Putamen (tissue), 1 donor: Measurements from ENCODE around the gene TIMP2.

Experiments used
- DNase-seq: peaks from one replicate; pipeline ENCODE4 v3.0.0-alpha.2; 2016; ENCODE audit warnings: low spot score

TIMP2 gene

GRCh38 chr17:78865682-78866390 lies 59.4 kb downstream of the TIMP2 start:
- peak; percentile 86 for DNase-seq

GRCh38 chr17:78864117-78864516 lies 61.1 kb downstream of the TIMP2 start:
- no peak for DNase-seq

- DNase-seq = no peak
Observed at GRCh38 chr17:78862073-78863023, 62.8 kb downstream of the TIMP2 start.

- DNase-seq = no peak
Observed at GRCh38 chr17:78861229-78861628, 64.0 kb downstream of the TIMP2 start.

- no peak for DNase-seq
Observed at GRCh38 chr17:78859051-78859450, 66.1 kb downstream of the TIMP2 start.

- DNase-seq = no peak
Observed at GRCh38 chr17:78857266-78857665, 67.9 kb downstream of the TIMP2 start.

- no peak for DNase-seq
Observed at GRCh38 chr17:78855561-78856165, 69.5 kb downstream of the TIMP2 start.

- no peak for DNase-seq
Observed at GRCh38 chr17:78854508-78854907, 70.7 kb downstream of the TIMP2 start.

GRCh38 chr17:78853926-78854394 lies 71.2 kb downstream of the TIMP2 start:
- DNase-seq = no peak

- DNase-seq = no peak
Observed at GRCh38 chr17:78852709-78853121, 72.5 kb downstream of the TIMP2 start.

- no peak for DNase-seq
Observed at GRCh38 chr17:78849026-78849425, 76.2 kb downstream of the TIMP2 start.

GRCh38 chr17:78847052-78847451 lies 78.1 kb downstream of the TIMP2 start:
- DNase-seq = no peak

- DNase-seq = peak; percentile 57
Observed at GRCh38 chr17:78844301-78845005, 80.7 kb downstream of the TIMP2 start.

- no peak for DNase-seq
Observed at GRCh38 chr17:78842881-78843565, 82.2 kb downstream of the TIMP2 start.

GRCh38 chr17:78840780-78841611 lies 84.2 kb downstream of the TIMP2 start, which contains the start of gene USP36:
Gene USP36, minus strand, starts transcription at chr17:78840814. Its CDS starts 4,451 bp downstream, at chr17:78836363.
- peak; percentile 99 for DNase-seq

GRCh38 chr17:78840530-78840779 lies 84.7 kb downstream of the TIMP2 start:
- DNase-seq = no peak

- DNase-seq = no peak
Observed at GRCh38 chr17:78839762-78840529, 85.2 kb downstream of the TIMP2 start.

GRCh38 chr17:78839235-78839761 lies 85.9 kb downstream of the TIMP2 start:
- no peak for DNase-seq

GRCh38 chr17:78838574-78839005 lies 86.6 kb downstream of the TIMP2 start:
- no peak for DNase-seq
